ENCODE results near the gene TMEM59.

TMEM59 gene

DNA sequence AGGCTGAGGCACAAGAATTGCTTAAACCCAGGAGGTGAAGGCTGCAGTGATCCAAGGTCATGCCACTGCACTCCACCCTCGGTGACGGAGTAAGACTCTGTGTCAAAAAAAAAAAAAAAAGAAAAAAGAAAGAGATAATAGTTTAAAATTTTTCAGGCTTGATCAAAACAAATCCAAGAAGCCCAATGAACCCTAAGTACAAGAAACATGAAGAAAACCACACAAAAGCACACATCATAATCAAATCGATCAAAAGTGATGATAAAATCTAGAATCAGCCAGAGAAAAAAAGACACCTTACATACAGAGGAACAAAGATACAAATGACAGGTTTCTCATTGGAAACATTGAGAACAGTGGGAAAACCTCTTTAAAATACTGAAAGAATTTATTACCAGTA lies 66.5 kb downstream of the TMEM59 start:
- no peak for DNase-seq (ENCODE audit: low read depth in 1 of 2, low spot score in 1 of 2)

- DNase-seq (ENCODE audit: low read depth in 1 of 2, low spot score in 1 of 2) = no peak
These were observed 68.3 kb downstream of the TMEM59 start for GRCh38 chr1:53984726-53985125.

DNA sequence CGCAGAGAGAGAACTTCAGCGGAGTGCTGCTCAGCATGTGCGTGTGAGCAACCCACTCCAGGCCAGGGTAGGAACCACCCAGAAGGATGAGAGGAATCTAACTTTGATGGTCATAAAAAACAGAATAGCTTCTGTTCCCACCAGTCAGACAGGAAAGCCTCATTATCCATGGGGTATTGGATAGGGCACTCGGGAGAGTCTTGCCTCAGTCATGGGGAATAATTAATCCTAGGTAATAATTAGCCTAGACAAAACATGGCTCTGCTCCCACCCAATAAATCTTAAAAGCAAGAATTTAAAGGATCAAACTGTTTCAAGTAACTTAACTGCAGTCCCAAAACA lies 70.3 kb downstream of the TMEM59 start:
- no peak for DNase-seq (ENCODE audit: low read depth in 1 of 2, low spot score in 1 of 2)

DNA sequence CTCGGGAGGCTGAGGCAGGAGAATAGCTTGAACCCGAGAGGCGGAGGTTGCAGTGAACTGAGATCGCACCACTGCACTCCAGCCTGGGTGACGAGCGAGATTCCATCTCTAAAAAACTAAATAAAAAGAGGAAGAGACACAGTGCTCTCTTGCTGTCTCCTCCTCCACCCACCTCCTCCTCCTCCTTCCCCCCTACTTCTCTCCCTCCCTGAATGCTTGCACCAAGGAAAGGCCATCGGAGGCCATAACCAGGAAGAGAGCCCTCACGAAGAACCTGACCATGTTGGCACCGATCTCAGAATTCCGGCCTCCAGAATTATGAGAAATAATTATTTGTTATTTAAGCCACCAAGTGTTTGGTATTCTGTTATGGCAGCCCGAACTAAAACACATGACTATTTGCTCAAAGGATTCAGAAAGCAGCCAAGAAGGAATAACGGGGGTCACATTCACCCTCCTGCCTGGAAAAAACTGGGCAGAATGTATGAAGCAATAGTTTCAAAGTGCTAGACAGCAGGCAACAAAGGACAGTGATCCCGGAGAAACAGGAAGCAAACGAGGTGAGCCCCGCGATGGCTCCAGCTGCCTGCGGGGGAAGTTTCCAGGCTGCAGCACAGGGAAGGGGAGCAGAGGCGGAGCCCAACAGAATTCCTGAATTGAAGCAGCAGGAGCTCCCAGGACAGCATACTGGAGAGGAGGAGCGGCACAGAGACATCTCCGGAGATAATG lies 70.8 kb downstream of the TMEM59 start:
- DNase-seq (ENCODE audit: low read depth in 1 of 2, low spot score in 1 of 2) = no peak

DNA sequence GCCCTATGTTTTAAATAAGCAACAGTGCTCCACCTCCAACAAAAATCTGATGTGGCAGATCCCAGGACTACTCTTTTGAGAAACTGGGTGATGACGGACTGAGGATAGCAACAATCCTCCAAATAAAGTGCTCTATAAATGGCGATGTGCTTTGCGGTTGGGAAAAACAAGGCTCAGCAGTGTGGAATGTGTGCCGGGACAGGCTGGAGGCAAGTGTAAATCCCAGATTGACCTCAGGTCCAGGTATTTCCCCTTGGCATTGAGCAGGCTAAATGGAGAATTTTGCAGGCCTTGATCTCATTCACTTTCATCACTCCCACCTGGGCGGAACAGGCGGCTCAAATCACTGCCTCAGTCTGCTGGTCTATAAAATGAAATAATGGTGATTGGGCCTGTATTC lies 71.8 kb downstream of the TMEM59 start:
- no peak for DNase-seq (ENCODE audit: low read depth in 1 of 2, low spot score in 1 of 2)

DNA sequence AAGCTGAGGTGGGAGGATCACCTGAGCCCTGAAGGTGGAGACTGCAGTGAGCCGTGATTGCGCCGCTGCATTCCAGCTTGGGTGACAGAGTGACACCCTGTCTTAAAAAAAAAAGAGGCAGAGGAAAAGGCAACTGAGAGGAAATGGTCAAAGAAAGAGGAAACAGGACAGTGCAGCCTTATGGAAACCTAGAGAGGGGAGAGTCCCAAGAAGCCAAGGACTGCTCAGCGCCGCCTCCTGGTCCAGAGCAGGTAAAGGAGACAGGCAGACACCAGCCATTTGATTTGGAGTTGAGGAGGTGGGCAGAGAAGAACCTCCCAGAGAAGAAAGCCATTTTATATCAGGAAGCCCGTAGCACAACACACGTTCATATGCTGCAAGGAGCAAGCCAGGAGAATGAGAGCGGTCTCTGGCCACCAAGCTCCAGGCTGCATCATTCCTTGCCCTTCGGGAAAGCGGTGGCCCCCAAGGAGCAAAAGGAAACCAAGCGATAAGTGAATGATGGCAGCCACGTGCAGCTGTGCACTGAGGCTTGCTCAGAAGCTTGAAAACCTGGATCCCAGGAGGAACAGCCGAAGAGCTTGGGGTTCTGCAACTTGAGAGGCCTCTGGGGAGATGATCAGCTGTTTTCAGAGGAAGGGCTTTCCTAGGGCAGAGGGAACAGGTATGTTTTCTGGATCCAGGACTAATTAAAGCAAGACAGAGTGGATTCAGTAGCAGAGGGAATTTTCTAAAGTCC lies 73.1 kb downstream of the TMEM59 start:
- no peak for DNase-seq (ENCODE audit: low read depth in 1 of 2, low spot score in 1 of 2)

Measured in activated CD4-positive, alpha-beta T cell treated with anti-CD3 and anti-CD28 coated beads, Interleukin-2, amount 50 U/mL, for 24 hours (primary cell).